VCaP (cell line): ENCODE results near the gene ANHX.

Source experiments
- H3K27ac ChIP-seq: fragments of 450-650 bp; 2 replicates; pipeline ENCODE4 v1.5.1; 2017
- TF ChIP-seq, protein P1 (sequence below): fragments of 450-650 bp; conservative IDR thresholded peaks from 2 replicates; pipeline ENCODE4 v1.5.1; 2017; ENCODE audit warnings: mild to moderate bottlenecking, moderate library complexity

Gene ANHX

DNA sequence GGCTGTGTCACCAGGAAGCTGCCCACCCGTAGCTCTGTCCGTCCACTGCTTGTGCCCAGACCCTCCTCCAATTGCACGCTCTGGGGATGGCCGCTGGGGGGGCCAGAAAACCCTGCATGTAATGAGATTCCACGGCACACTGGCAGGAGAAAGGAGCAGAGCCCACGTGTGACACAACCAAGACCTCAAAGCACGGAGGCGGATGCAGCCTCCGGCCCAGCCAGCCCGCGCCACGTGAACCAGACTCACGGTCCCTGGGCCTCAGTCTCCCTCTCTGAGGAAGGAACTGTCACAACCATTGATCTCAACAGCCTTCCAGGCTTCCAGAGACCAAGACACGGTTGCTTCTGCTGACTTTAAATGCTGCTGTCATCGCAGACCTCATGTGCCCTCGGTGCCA lies 14.4 kb downstream of the ANHX start:
- TF ChIP-seq, protein P1, sequence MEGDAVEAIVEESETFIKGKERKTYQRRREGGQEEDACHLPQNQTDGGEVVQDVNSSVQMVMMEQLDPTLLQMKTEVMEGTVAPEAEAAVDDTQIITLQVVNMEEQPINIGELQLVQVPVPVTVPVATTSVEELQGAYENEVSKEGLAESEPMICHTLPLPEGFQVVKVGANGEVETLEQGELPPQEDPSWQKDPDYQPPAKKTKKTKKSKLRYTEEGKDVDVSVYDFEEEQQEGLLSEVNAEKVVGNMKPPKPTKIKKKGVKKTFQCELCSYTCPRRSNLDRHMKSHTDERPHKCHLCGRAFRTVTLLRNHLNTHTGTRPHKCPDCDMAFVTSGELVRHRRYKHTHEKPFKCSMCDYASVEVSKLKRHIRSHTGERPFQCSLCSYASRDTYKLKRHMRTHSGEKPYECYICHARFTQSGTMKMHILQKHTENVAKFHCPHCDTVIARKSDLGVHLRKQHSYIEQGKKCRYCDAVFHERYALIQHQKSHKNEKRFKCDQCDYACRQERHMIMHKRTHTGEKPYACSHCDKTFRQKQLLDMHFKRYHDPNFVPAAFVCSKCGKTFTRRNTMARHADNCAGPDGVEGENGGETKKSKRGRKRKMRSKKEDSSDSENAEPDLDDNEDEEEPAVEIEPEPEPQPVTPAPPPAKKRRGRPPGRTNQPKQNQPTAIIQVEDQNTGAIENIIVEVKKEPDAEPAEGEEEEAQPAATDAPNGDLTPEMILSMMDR: no peak
- no peak overlapping the region for H3K27ac ChIP-seq

DNA sequence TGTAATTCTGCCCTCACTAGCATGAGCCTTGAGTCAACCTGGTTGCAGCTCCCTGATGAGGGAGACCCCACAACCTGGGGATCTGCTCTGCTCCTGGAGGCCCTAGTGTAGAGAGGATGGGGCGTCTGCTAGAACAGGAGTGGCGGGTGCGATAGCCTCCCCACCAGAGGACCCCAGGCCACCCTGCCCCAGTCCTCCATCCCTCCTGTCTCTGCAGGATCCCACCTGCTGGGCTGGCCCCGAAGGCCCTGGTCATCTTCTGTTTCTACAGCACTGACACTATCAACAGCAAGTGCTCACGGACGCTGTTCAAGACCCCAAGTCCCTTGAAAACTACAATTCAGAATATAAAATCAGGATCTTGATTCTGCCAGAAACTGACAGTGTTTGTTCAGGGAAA lies 15.2 kb downstream of the ANHX start:
- H3K27ac ChIP-seq: no peak overlapping the region
- TF ChIP-seq, protein P1: no peak

DNA sequence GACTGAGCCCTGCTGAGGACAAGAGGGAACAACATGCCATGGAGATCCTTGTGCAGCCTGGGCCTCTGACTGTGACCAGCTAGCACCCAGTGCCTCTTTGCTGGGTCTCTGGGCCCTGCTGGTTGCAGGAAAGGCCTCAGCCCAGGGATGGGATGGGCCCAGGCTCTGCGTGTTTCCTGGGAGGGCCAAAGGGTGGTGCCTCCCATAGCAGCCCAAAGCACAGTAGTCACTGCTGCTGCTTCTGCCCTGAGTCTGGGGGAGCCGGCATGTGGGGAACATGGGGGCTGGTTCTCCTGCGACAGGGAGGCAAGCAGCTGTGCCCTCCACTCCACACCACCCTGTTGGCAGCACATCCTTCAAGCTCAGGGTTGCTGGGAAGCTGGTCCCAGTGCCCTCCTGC lies 18.5 kb downstream of the ANHX start:
- no peak overlapping the region for H3K27ac ChIP-seq
- TF ChIP-seq, protein P1: no peak

- no peak overlapping the region for H3K27ac ChIP-seq
- TF ChIP-seq, protein P1: no peak
Measured at GRCh38 chr12:133215724-133216123, 20.0 kb downstream of the ANHX start.

DNA sequence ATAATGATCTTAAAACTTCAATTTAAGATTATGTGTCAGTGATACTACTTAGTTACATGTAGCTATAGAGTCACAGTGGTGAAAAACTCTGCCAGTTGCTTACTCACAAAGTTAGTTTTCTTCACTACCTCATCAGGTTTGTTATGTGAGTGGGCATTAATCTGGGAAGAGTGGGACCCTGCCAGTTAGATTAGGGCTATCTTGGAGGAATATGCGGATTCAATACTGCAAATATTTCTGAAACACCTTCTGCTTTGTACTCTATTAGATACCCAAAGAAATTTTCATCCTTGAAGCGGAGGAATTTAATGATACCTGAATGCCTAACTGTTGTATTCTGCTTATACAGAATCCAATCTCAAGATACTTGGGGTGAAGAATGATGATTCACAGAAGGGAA lies 29.3 kb downstream of the ANHX start:
- H3K27ac ChIP-seq: no peak overlapping the region
- TF ChIP-seq, protein P1: no peak

- TF ChIP-seq, protein P1: no peak
- no peak overlapping the region for H3K27ac ChIP-seq
Measured at GRCh38 chr12:133204264-133204603, 31.4 kb downstream of the ANHX start.

GRCh38 chr12:133203344-133204263 lies 32.1 kb downstream of the ANHX start:
- TF ChIP-seq, protein P1: no peak
- no peak overlapping the region for H3K27ac ChIP-seq
